GM23338 (cell line): ENCODE data around the gene SCO2. TPM values are rescaled to one million over a fixed set of nuclear protein-coding genes. Genes with fewer than 3 reads are reported as not detected.

Experiments used
- ATAC-seq: fragments of 200-7000 bp; cut with Tn5 transposase; 3 replicates; pipeline ENCODE4 v1.9.1; 2020
- DNase-seq: peaks from one replicate; pipeline ENCODE4 v3.0.0-alpha.2; 2015; ENCODE audit warnings: low spot score
- H2AFZ ChIP-seq: fragments of 200-600 bp; sonication (generic); 2 replicates; pipeline ENCODE4 v1.8.0; 2016; ENCODE audit warnings: antibody characterized with exemption, mild to moderate bottlenecking, moderate library complexity
- H3F3A ChIP-seq: fragments of 200-600 bp; sonication (generic); replicated peaks from 2 replicates; pipeline ENCODE4 v1.8.0; 2017; ENCODE audit warnings: antibody characterized with exemption, mixed run types, low read depth
- H3K27ac ChIP-seq: fragments of 200-600 bp; sonication (generic); 2 replicates; pipeline ENCODE4 v1.6.1; 2016; ENCODE audit warnings: low read depth
- H3K27me3 ChIP-seq: fragments of 200-600 bp; sonication (generic); 2 replicates; pipeline ENCODE4 v1.8.0; 2016; ENCODE audit warnings: mild to moderate bottlenecking, mixed run types, moderate library complexity; ENCODE audit not compliant: insufficient read depth
- H3K36me3 ChIP-seq: fragments of 200-600 bp; sonication (generic); 2 replicates; pipeline ENCODE4 v1.8.0; 2016; ENCODE audit warnings: mild to moderate bottlenecking; ENCODE audit not compliant: insufficient read depth
- H3K4me1 ChIP-seq: fragments of 200-600 bp; sonication (generic); 2 replicates; pipeline ENCODE4 v1.8.0; 2016; ENCODE audit warnings: mild to moderate bottlenecking, moderate library complexity; ENCODE audit not compliant: insufficient read depth
- H3K4me2 ChIP-seq: fragments of 200-600 bp; sonication (generic); 2 replicates; pipeline ENCODE4 v1.7.1; 2017; ENCODE audit warnings: mixed run types
- H3K4me3 ChIP-seq: fragments of 200-600 bp; sonication (generic); 2 replicates; pipeline ENCODE4 v1.6.1; 2016; ENCODE audit warnings: mixed run types
- H3K79me2 ChIP-seq: fragments of 200-600 bp; sonication (generic); replicated peaks from 2 replicates; pipeline ENCODE4 v1.8.0; 2017; ENCODE audit warnings: mild to moderate bottlenecking; ENCODE audit not compliant: insufficient read depth
- H3K9me2 ChIP-seq: fragments of 200-600 bp; sonication (generic); 2 replicates; pipeline ENCODE4 v1.8.0; 2017; ENCODE audit not compliant: insufficient read depth
- H4K20me1 ChIP-seq: fragments of 200-600 bp; sonication (generic); replicated peaks from 2 replicates; pipeline ENCODE4 v1.8.0; 2017; ENCODE audit warnings: mild to moderate bottlenecking; ENCODE audit not compliant: insufficient read depth
- H3K27ac Mint-ChIP-seq: 2 replicates; pipeline ENCODE4 v1.8.0; 2020; ENCODE audit warnings: inconsistent platforms, mild to moderate bottlenecking, moderate library complexity, mixed read lengths
- H3K27me3 Mint-ChIP-seq: 3 replicates; pipeline ENCODE4 v1.8.0; 2022; ENCODE audit warnings: low read depth, mild to moderate bottlenecking, moderate library complexity, mixed read lengths, inconsistent platforms; ENCODE audit not compliant: insufficient read depth, poor library complexity
- H3K36me3 Mint-ChIP-seq: 3 replicates; pipeline ENCODE4 v1.8.0; 2021; ENCODE audit warnings: low read depth, mild to moderate bottlenecking, inconsistent platforms, moderate library complexity, mixed read lengths
- H3K4me1 Mint-ChIP-seq: 3 replicates; pipeline ENCODE4 v1.8.0; 2020; ENCODE audit warnings: mild to moderate bottlenecking, inconsistent platforms, mixed read lengths
- H3K4me3 Mint-ChIP-seq: 3 replicates; pipeline ENCODE4 v1.8.0; 2021; ENCODE audit warnings: moderate library complexity, mild to moderate bottlenecking, inconsistent platforms, mixed read lengths
- H3K9me3 Mint-ChIP-seq: 3 replicates; pipeline ENCODE4 v1.8.0; 2020; ENCODE audit warnings: moderate library complexity, mild to moderate bottlenecking, inconsistent platforms, mixed read lengths
- CREB1 ChIP-seq: fragments of 250-450 bp; sonication (Bioruptor Pico); IDR thresholded peaks from 2 replicates; pipeline ENCODE4 v1.5.0; 2020; ENCODE audit warnings: low read depth, mild to moderate bottlenecking, moderate library complexity
- EZH2 ChIP-seq: fragments of 200-600 bp; sonication (generic); IDR thresholded peaks from one replicate; pipeline ENCODE4 v1.8.0; 2017; ENCODE audit warnings: antibody characterized with exemption, mild to moderate bottlenecking, low read depth; ENCODE audit not compliant: unreplicated experiment
- EZH2phosphoT487 ChIP-seq: fragments of 200-600 bp; sonication (generic); IDR thresholded peaks from one replicate; pipeline ENCODE4 v1.8.1; 2018; ENCODE audit warnings: antibody characterized with exemption; ENCODE audit not compliant: unreplicated experiment
- POLR2AphosphoS5 ChIP-seq: IDR thresholded peaks from 2 replicates; pipeline ENCODE4 v1.6.1; 2016; ENCODE audit warnings: antibody characterized with exemption, low read depth
- REST ChIP-seq: IDR thresholded peaks from one replicate; pipeline ENCODE4 v1.6.1; 2018; ENCODE audit warnings: antibody characterized with exemption; ENCODE audit not compliant: unreplicated experiment
- STAT1 ChIP-seq: IDR thresholded peaks from one replicate; pipeline ENCODE4 v1.6.1; 2016; ENCODE audit warnings: antibody characterized with exemption; ENCODE audit not compliant: unreplicated experiment
- ZNF114 ChIP-seq: fragments of 250-450 bp; sonication (Bioruptor Pico); IDR thresholded peaks from 2 replicates; pipeline ENCODE4 v1.5.0; 2020; ENCODE audit warnings: mild to moderate bottlenecking, moderate library complexity
- ZNF331 ChIP-seq: fragments of 250-450 bp; sonication (Bioruptor Pico); IDR thresholded peaks from 2 replicates; pipeline ENCODE4 v1.5.0; 2020; ENCODE audit warnings: low read depth, mild to moderate bottlenecking, moderate library complexity
- polyA plus RNA-seq: library from polyadenylated mRNA; unstranded; fragments of >200 nt; fragmentation: Nextera tagmentation; extraction: Ambion mirVana; gene quantifications from 2 replicates; pipeline ENCODE4 v1.2.1, GENCODE V29; 2016
- total RNA-seq: library from RNA; depleted of rRNA; stranded (reverse); fragments of >200 nt; shearing (Covaris generic); gene quantifications from 2 replicates; pipeline ENCODE4 v1.2.3, GENCODE V29; 2014
- TF ChIP-seq, protein P1 (sequence below): fragments of 250-450 bp; sonication (Bioruptor Pico); IDR thresholded peaks from 2 replicates; pipeline ENCODE4 v1.5.0; 2020; ENCODE audit warnings: mild to moderate bottlenecking, moderate library complexity

SCO2 gene
- total and polyA plus RNA-seq, 2 experiments from 2014 or later = 2.6 to 4.9 TPM

DNA sequence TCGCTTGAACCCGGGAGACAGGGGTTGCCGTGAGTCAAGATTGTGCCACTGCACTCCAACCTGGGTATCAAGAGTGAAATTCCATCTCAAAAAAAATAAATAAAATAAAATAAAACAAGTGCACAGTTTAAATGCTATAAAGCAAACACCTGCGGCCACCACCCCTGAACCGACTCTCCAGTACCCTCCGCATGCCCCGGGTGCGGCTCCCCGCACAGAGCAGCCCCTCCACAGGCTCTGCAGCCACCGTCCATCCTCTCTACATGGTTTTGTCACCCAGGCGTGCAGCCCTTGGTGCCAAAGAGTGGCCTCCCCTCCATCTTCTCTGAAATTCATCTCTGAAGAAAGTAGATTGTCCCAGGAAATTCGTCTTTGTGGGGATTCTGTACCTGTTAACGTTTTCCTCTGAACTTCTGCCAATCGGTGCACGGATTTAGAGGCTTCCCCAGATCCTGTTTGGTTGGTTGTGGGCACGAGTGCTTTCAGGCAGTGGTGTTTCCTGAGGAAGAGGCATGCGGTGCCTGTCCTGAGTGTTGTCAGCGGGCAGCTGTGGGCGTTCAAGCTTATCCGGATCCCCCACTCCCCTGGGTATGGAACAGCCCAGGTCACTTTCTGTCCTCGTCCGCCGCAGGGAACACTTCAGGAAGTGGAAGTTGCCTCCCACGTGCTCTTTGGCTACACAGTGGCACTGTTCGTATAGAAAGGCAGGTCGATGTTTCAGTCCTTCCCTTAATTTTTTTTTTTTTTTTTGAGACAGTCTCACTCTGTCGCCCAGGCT lies 34.7 kb downstream of the SCO2 start (continued):
- TF ChIP-seq REST (no peak), EZH2phosphoT487 (no peak), STAT1 (no peak)

- Histone ChIP-seq H2AFZ (no peak overlapping the region), H3K4me2 (no peak overlapping the region), H3K4me1 (no peaks in the 10 kb centered on the region), H3K4me3 (no peak overlapping the region), H3K9me2 (no peaks in the 10 kb centered on the region), H3K27me3 (no peaks in the 10 kb centered on the region), H3K36me3 (no peaks in the 10 kb centered on the region), H3F3A (no peaks in the 10 kb centered on the region), H3K79me2 (no peaks in the 10 kb centered on the region), H4K20me1 (no peaks in the 10 kb centered on the region), H3K27ac (no peak overlapping the region)
- peaks cover 3% of the 10 kb centered on the region; the same call in 1 of the 3 replicates for H3K4me1 Mint-ChIP-seq
- H3K9me3 Mint-ChIP-seq = no peaks in the 10 kb centered on the region
- H3K4me3 Mint-ChIP-seq = no peak overlapping the region
- ATAC-seq (no peak; the same call in 2 of the 3 replicates), DNase-seq (no peak)
- no peak overlapping the region for H3K27ac Mint-ChIP-seq
- H3K27me3 Mint-ChIP-seq = peaks cover 13% of the 10 kb centered on the region
- no peaks in the 10 kb centered on the region for H3K36me3 Mint-ChIP-seq
- TF ChIP-seq EZH2 (no peak), CREB1 (CRISPR knock-in tag) (no peak), POLR2AphosphoS5 (no peak), ZNF114 (CRISPR knock-in tag) (no peak), REST (no peak), ZNF331 (CRISPR knock-in tag) (no peak)
- TF ChIP-seq, protein P1, sequence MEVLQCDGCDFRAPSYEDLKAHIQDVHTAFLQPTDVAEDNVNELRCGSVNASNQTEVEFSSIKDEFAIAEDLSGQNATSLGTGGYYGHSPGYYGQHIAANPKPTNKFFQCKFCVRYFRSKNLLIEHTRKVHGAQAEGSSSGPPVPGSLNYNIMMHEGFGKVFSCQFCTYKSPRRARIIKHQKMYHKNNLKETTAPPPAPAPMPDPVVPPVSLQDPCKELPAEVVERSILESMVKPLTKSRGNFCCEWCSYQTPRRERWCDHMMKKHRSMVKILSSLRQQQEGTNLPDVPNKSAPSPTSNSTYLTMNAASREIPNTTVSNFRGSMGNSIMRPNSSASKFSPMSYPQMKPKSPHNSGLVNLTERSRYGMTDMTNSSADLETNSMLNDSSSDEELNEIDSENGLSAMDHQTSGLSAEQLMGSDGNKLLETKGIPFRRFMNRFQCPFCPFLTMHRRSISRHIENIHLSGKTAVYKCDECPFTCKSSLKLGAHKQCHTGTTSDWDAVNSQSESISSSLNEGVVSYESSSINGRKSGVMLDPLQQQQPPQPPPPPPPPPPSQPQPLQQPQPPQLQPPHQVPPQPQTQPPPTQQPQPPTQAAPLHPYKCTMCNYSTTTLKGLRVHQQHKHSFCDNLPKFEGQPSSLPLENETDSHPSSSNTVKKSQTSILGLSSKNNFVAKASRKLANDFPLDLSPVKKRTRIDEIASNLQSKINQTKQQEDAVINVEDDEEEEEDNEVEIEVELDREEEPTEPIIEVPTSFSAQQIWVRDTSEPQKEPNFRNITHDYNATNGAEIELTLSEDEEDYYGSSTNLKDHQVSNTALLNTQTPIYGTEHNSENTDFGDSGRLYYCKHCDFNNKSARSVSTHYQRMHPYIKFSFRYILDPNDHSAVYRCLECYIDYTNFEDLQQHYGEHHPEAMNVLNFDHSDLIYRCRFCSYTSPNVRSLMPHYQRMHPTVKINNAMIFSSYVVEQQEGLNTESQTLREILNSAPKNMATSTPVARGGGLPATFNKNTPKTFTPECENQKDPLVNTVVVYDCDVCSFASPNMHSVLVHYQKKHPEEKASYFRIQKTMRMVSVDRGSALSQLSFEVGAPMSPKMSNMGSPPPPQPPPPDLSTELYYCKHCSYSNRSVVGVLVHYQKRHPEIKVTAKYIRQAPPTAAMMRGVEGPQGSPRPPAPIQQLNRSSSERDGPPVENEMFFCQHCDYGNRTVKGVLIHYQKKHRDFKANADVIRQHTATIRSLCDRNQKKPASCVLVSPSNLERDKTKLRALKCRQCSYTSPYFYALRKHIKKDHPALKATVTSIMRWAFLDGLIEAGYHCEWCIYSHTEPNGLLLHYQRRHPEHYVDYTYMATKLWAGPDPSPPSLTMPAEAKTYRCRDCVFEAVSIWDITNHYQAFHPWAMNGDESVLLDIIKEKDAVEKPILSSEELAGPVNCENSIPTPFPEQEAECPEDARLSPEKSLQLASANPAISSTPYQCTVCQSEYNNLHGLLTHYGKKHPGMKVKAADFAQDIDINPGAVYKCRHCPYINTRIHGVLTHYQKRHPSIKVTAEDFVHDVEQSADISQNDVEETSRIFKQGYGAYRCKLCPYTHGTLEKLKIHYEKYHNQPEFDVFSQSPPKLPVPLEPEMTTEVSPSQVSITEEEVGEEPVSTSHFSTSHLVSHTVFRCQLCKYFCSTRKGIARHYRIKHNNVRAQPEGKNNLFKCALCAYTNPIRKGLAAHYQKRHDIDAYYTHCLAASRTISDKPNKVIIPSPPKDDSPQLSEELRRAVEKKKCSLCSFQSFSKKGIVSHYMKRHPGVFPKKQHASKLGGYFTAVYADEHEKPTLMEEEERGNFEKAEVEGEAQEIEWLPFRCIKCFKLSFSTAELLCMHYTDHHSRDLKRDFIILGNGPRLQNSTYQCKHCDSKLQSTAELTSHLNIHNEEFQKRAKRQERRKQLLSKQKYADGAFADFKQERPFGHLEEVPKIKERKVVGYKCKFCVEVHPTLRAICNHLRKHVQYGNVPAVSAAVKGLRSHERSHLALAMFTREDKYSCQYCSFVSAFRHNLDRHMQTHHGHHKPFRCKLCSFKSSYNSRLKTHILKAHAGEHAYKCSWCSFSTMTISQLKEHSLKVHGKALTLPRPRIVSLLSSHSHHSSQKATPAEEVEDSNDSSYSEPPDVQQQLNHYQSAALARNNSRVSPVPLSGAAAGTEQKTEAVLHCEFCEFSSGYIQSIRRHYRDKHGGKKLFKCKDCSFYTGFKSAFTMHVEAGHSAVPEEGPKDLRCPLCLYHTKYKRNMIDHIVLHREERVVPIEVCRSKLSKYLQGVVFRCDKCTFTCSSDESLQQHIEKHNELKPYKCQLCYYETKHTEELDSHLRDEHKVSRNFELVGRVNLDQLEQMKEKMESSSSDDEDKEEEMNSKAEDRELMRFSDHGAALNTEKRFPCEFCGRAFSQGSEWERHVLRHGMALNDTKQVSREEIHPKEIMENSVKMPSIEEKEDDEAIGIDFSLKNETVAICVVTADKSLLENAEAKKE (CRISPR knock-in tag) = no peak
Measured at GRCh38 chr22:50489363-50490243, 35.8 kb downstream of the SCO2 start.
